Measurements from ENCODE around the gene EFNA4.

Gene EFNA4

DNA sequence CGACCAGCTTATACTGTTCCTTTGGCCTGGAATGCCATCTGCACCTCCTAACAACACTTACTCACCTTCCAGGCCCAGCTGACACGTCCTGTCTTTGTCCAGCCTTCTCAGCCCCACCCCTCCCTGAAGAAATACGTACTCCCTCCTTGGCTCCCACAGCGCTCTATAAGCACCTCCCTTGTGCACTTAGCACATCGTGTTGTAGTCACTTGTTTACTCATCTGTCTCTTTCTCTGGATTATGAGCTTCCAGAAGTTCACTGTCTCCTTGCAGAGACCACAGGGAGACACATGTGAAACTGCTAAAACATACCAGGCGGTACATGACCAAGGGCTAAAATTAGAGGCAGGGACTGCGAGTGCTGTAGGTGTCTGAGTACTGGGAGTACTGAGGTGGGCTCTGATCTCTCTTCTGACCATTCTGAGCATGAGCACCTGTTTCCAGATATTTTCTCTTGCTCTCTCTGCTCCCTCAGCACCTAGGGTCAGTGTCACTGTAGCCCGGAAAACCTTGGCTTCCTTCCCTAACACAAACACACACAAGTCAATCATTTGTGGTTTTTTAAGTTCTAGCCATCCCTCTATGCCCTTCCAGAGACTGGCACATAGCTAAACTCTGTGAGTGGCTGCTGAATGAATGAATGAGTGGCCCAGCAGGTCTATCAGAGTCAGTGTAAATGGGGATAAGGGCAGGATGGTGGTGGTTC lies 24.8 kb upstream of the EFNA4 start:
- Histone ChIP-seq H3K36me3 (no peaks in the 10 kb centered on the region), H3K4me3 (ENCODE audit: low read depth in 1 of 2, low read length in 1 of 2) (no peak overlapping the region), H3K9me3 (no peaks in the 10 kb centered on the region), H3K27me3 (no peaks in the 10 kb centered on the region), H3K27ac (peak overlapping the region; percentile 49), H3K4me1 (ENCODE audit: control insufficient read depth in 1 of 2, insufficient read depth in 1 of 2, low read depth in 1 of 2, low read length in 1 of 2) (peaks cover 26 to 28% of the 10 kb centered on the region in 2 experiments)
- TF ChIP-seq, protein P1, sequence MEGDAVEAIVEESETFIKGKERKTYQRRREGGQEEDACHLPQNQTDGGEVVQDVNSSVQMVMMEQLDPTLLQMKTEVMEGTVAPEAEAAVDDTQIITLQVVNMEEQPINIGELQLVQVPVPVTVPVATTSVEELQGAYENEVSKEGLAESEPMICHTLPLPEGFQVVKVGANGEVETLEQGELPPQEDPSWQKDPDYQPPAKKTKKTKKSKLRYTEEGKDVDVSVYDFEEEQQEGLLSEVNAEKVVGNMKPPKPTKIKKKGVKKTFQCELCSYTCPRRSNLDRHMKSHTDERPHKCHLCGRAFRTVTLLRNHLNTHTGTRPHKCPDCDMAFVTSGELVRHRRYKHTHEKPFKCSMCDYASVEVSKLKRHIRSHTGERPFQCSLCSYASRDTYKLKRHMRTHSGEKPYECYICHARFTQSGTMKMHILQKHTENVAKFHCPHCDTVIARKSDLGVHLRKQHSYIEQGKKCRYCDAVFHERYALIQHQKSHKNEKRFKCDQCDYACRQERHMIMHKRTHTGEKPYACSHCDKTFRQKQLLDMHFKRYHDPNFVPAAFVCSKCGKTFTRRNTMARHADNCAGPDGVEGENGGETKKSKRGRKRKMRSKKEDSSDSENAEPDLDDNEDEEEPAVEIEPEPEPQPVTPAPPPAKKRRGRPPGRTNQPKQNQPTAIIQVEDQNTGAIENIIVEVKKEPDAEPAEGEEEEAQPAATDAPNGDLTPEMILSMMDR (IDR thresholded peaks at IDR 0.05): no peak

DNA sequence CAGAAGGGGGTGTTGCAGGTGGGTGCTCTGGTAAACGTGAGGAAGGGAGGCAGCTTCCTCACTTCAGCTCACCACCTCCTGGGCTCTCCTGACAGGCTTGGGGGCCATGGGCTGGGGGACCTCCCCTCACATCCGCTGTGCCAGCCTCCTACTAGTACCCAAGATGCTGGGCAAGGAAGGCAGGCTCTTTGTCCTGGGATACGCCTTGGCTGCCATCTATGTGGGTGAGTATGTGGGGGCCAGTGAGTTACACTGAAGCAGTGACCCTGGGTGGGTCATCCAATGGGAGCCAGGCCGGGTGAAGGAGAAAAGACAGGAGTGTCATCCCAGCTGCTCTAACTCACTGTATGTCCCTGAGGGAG lies 24.3 kb upstream of the EFNA4 start:
- TF ChIP-seq, protein P1 (IDR thresholded peaks at IDR 0.05): no peak
- Histone ChIP-seq H3K27ac (peak overlapping the region; percentile 49), H3K36me3 (no peaks in the 10 kb centered on the region), H3K4me3 (ENCODE audit: low read depth in 1 of 2, low read length in 1 of 2) (no peak overlapping the region), H3K9me3 (no peaks in the 10 kb centered on the region), H3K27me3 (no peaks in the 10 kb centered on the region), H3K4me1 (ENCODE audit: control insufficient read depth in 1 of 2, insufficient read depth in 1 of 2, low read depth in 1 of 2, low read length in 1 of 2) (peaks cover 26 to 28% of the 10 kb centered on the region in 2 experiments)

DNA sequence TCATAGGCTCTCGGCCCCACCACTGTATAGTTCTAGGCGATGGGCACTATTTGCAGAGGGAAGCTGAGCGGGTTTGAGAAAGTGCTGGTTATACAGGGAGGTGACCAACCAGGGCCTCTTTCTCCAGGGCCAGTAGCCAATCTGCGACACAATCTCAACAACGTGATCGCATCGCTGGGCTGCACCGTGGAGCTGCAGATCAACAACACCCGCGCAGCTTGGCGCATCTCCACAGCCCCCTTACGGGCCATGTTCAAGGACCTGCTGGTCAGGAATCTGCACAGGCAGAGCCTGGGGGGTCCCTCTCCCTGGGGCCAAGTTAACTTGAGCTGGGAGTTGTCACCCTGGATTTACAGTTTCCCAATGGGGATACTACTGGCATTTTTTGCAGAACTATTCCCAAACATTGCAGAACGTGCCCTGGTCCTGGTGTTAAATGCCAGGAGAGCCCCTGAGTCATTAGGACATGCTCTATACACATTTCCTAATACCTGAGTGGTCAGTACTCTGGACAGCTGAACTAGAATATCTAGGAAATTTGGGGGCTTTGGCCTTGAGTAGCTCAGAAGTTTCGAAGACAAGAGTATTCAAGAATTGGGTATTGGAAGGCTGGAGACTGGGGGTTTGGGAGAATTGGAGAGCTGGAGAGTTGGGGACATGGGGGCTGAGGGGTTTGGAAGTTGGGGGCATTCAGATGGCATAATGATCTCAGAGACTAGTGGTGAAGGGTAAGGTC lies 23.0 kb upstream of the EFNA4 start:
- H3K4me1 ChIP-seq (ENCODE audit: control insufficient read depth in 1 of 2, insufficient read depth in 1 of 2, low read depth in 1 of 2, low read length in 1 of 2): peaks cover 26 to 32% of the 10 kb centered on the region in 2 experiments
- no peak overlapping the region for H3K27ac ChIP-seq
- no peaks in the 10 kb centered on the region for H3K36me3 ChIP-seq
- no peak overlapping the region for H3K4me3 ChIP-seq (ENCODE audit: low read depth in 1 of 2, low read length in 1 of 2)
- no peaks in the 10 kb centered on the region for H3K27me3 ChIP-seq
- TF ChIP-seq, protein P1 (IDR thresholded peaks at IDR 0.05): no peak
- no peaks in the 10 kb centered on the region for H3K9me3 ChIP-seq

DNA sequence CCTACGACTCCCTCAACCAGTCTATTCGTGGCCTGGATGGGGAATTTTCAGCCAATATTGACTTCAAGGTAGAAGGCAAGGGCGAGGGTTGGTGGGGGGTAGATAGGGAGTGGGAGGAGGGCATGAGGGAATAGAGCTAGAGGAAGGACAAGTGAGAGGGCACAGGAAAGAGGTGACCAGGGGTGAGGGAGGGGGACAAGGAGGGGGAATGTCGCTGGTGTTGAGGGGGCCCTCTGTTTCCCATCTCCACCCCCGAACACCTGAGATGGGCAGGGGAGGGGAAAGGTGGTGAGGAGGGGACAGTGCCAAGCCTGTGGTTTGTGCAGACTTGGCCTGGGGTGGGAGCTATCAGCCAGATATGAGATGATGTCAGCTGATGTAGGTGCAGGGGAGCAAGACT lies 20.8 kb upstream of the EFNA4 start:
- H3K36me3 ChIP-seq: no peaks in the 10 kb centered on the region
- no peaks in the 10 kb centered on the region for H3K9me3 ChIP-seq
- H3K27ac ChIP-seq: no peak overlapping the region
- H3K4me3 ChIP-seq (ENCODE audit: low read depth in 1 of 2, low read length in 1 of 2): no peak overlapping the region
- H3K27me3 ChIP-seq: no peaks in the 10 kb centered on the region
- peaks cover 13 to 20% of the 10 kb centered on the region in 2 experiments for H3K4me1 ChIP-seq (ENCODE audit: control insufficient read depth in 1 of 2, insufficient read depth in 1 of 2, low read depth in 1 of 2, low read length in 1 of 2)
- TF ChIP-seq, protein P1 (IDR thresholded peaks at IDR 0.05): no peak

DNA sequence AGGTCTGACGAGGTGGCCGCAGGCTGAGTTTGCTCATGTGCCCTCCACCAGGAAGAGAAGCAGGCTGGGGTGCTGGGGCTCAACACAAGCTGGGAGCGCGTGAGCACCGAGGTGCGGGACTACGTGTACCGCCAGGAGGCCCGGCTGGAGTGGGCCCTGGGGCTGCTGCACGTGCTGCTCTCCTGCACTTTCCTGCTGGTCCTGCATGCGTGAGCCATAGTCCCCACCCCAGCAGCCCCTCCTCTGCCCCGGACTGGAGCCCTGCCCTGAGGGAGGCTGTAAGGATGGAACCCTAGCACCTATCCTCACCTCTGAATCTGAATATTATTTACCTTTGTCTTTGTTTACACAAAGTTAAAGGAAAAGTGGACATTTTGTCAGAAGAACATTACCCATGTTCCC lies 20.2 kb upstream of the EFNA4 start:
- Histone ChIP-seq H3K27me3 (no peaks in the 10 kb centered on the region), H3K9me3 (no peaks in the 10 kb centered on the region), H3K4me1 (ENCODE audit: control insufficient read depth in 1 of 2, insufficient read depth in 1 of 2, low read depth in 1 of 2, low read length in 1 of 2) (peaks cover 13 to 19% of the 10 kb centered on the region in 2 experiments), H3K36me3 (no peaks in the 10 kb centered on the region), H3K4me3 (ENCODE audit: low read depth in 1 of 2, low read length in 1 of 2) (no peak overlapping the region), H3K27ac (no peak overlapping the region)
- TF ChIP-seq, protein P1 (IDR thresholded peaks at IDR 0.05): no peak
